ENCODE data around the gene TUG1.

The TUG1 gene

GRCh38 chr22:30925667-30926066 is 43.4 kb upstream of the TUG1 start:
- TF ChIP-seq, protein P1, sequence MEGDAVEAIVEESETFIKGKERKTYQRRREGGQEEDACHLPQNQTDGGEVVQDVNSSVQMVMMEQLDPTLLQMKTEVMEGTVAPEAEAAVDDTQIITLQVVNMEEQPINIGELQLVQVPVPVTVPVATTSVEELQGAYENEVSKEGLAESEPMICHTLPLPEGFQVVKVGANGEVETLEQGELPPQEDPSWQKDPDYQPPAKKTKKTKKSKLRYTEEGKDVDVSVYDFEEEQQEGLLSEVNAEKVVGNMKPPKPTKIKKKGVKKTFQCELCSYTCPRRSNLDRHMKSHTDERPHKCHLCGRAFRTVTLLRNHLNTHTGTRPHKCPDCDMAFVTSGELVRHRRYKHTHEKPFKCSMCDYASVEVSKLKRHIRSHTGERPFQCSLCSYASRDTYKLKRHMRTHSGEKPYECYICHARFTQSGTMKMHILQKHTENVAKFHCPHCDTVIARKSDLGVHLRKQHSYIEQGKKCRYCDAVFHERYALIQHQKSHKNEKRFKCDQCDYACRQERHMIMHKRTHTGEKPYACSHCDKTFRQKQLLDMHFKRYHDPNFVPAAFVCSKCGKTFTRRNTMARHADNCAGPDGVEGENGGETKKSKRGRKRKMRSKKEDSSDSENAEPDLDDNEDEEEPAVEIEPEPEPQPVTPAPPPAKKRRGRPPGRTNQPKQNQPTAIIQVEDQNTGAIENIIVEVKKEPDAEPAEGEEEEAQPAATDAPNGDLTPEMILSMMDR (IDR thresholded peaks at IDR 0.05; ENCODE audit: low read depth, low read length, missing control alignments), result no peak
- no peak for DNase-seq (ENCODE audit: low read depth)
- H3K4me3 ChIP-seq (ENCODE audit: low read depth, low read length), result no peak overlapping the region

- DNase-seq (ENCODE audit: low read depth), result no peak
- no peak overlapping the region for H3K4me3 ChIP-seq (ENCODE audit: low read depth, low read length)
- TF ChIP-seq, protein P1 (IDR thresholded peaks at IDR 0.05; ENCODE audit: low read depth, low read length, missing control alignments), result no peak
Observed at GRCh38 chr22:30926706-30927105, 42.4 kb upstream of the TUG1 start.

DNA sequence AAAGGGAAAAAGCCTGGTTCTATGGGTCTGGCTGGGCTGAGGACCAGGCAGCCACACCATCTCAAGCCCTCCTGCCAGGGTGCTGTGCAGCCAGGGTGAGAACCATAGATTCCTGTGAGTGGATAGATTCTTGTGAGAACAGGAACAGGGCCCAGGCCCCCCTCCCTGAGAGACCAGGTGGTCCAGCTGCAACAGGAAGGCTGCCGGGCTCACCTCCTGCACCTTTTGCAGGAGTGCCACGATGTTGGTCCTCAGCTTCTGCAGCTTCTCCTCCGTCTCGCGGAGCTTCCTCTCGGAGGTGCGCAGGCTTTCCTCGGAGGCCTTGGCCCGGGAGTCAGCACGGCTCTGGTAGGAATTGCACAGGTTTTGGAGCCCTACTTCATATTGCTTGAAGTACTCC is 41.3 kb upstream of the TUG1 start:
- TF ChIP-seq, protein P1 (IDR thresholded peaks at IDR 0.05; ENCODE audit: low read depth, low read length, missing control alignments), result no peak
- H3K4me3 ChIP-seq (ENCODE audit: low read depth, low read length), result no peak overlapping the region
- DNase-seq (ENCODE audit: low read depth), result no peak

GRCh38 chr22:30928401-30928800 is 40.7 kb upstream of the TUG1 start:
- H3K4me3 ChIP-seq (ENCODE audit: low read depth, low read length), result no peak overlapping the region
- DNase-seq (ENCODE audit: low read depth), result no peak
- TF ChIP-seq, protein P1 (IDR thresholded peaks at IDR 0.05; ENCODE audit: low read depth, low read length, missing control alignments), result no peak

DNA sequence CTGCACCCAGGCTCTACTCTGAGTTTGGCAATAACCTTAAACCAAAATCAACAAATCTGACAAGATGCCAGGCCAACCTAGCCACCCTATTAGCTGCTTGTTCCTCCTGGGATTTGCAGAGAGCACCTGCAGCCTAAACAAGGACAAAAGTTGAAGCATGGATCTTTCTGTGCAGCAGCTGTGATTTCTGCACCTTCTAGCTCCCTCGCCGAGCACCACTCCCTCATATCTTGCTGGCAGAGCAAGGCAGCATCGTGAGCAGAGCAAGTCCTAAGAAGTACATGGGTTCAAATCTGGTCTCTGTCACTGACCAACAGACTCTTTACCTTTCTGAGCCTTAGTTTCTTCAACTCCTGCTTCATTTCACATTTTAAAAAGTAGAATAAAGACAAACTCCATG is 38.8 kb upstream of the TUG1 start:
- no peak overlapping the region for H3K4me3 ChIP-seq (ENCODE audit: low read depth, low read length)
- TF ChIP-seq, protein P1 (IDR thresholded peaks at IDR 0.05; ENCODE audit: low read depth, low read length, missing control alignments), result no peak
- DNase-seq (ENCODE audit: low read depth), result no peak

DNA sequence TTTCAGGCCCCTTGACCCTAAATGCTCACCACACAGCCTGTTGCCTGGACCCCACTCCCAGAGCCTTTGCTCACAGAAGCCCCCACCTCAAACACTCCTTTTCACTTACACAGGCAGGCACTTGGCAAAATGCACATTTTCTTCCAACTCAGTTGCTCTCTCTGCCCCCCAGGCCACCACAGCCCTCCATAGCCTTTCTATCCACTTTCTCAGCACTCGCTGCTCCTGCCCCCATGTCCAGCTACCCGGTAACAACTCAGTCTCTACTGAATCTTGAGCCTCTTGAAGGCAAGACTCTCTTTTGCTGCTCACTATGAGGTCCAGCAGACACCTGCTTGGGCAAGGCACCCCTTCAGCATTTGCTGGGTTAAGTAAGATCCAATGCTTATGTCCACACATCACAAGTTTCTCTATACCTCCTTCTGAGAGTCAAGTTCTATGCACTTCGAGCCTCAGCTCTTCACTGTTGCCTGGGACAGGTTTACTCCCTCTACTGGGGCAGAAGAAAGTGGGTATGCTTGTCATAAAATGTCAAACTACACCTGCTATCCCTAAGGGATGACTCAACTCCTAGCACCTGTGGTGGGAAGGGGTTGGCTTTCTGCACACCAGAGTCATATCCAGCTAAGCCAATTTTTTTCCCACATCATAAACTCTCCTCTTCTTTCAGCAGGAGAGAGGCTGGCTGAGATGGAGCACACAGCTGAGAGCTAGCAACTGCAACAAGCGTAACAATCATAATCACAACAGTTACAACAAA is 37.3 kb upstream of the TUG1 start:
- TF ChIP-seq, protein P1 (IDR thresholded peaks at IDR 0.05; ENCODE audit: low read depth, low read length, missing control alignments), result no peak
- no peak overlapping the region for H3K4me3 ChIP-seq (ENCODE audit: low read depth, low read length)
- DNase-seq (ENCODE audit: low read depth), result no peak

GRCh38 chr22:30932661-30933060 is 36.4 kb upstream of the TUG1 start:
- H3K4me3 ChIP-seq (ENCODE audit: low read depth, low read length), result no peak overlapping the region
- TF ChIP-seq, protein P1 (IDR thresholded peaks at IDR 0.05; ENCODE audit: low read depth, low read length, missing control alignments), result no peak
- DNase-seq (ENCODE audit: low read depth), result no peak

All from GM12864 (cell line).